ENCODE data around the gene WDR83.
"Not testable (repeated sequence)": the region's sequence is repeated elsewhere in the genome, so short reads cannot be mapped to it uniquely, and the experiment has no call there.

Gene WDR83

GRCh38 chr19:12687496-12688196 is 21.0 kb downstream of the WDR83 start, which contains the start of gene GNG14:
GNG14 (plus strand) TSS chr19:12687998; CDS start chr19:12688049, 51 bp downstream.
- DNase-seq (ENCODE audit: low spot score), result no peak

DNA sequence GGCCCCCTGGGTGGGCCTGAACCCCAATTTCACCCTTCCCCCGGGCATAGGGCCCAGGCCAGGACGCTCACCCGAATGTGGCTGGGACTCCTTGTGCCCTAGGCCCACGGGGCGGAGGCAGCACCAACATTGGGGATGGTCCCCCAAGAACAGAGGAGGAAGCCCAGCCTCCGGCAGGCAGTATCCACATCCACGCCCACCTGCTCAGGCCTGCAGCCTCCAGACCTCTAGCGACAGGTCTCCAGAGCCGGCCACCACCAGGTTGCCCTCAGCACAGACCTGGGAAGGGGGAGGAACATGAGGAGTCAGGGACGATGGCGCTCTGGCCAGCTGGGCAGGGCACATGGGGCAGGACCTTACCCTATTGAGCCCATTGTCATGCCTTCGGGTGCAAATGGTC is 22.4 kb downstream of the WDR83 start:
- DNase-seq (ENCODE audit: low spot score), result no peak

DNA sequence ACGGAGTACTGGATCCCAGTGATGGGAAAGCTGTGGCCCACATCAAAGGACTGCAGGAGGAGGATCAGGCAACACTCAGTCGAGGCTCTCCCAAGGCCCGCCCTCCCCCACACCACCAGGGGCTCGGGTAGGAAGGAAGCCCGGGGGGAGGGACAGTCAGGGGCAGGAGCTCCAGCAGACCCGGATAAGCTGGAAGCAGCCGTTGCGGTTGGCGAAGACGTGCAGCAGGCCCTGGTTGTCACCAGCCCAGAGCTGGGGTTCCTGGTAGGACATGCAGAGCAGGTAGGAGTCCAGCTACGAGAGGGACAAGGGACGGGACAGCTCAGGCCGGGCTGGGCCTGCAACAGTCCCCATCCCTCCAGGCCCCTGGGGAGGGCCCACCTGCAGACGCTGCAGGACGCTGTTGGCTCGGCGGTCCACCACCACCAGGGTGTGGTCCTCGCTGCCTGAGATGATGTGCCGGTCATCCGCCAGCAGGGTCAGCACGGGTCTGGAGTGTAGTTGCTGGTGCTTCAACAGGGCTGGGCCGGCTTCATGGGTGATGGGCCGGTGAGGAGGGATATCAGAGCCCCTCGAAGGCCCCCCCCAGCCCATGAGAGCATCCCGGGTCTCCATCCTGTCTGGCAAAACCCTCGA is 23.1 kb downstream of the WDR83 start:
- no peak for DNase-seq (ENCODE audit: low spot score)

- no peak for DNase-seq (ENCODE audit: low spot score)
Observed at GRCh38 chr19:12692960-12693359, 26.4 kb downstream of the WDR83 start.

DNA sequence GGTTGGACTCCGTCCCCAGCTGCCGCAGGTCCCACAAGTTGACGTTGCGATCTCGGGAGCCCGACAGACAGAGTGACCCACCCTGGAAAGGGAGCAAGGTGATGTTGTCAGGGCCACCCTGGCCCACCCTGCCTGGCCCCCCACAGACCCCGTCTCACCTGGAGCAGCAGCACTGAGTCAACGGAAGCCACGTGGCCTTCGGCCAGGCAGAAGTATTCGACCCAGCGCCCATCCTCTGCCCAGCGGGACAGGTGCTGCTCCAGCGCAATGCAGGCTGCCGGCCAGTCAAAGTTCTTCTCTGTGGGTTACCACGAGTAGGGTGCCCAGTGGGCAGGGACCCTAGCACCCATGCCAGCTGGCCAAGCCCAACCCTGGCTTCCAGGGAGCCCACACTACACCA is 28.0 kb downstream of the WDR83 start:
- DNase-seq (ENCODE audit: low spot score), result no peak

GRCh38 chr19:12695096-12695495 is 28.5 kb downstream of the WDR83 start:
- no peak for DNase-seq (ENCODE audit: low spot score)

DNA sequence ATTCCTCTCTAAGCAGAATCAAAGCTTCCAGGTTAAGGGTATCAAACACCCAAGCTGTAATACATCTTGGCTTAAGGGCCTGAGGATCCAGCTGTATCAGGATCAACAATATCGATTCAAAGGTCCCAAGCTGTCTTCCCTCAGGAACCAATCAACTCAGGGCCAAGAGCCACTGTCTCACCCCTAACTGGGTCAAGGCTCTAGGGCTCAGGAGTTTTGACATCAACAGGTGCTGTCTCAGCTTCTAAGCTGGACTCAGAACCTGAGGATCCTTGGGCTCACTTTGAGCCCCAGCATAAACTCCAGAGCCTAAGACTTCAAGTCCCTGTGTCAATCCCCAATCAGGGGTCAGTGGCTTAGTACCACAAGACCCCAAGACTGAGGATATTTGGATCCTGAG is 28.9 kb downstream of the WDR83 start:
- DNase-seq (ENCODE audit: low spot score), result no peak

DNA sequence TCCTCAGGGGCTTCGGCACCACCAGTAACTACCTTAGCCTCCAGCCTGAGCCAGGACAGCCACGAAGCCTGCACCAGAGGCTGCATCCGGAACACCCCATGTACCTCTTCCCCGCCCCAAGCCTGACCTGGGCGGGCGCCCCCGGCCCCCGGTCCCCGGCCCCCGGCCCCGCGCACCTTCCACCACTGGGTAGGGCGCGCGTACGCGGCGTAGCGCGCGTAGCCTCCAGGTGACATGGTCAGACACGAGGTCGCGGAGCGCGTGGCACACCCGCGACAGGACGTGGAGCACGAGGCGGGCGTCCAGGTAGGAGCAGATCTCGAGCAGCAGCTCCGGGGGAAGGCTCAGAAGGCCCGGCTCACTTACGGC is 29.4 kb downstream of the WDR83 start:
- DNase-seq (ENCODE audit: low spot score), result no peak

DNA sequence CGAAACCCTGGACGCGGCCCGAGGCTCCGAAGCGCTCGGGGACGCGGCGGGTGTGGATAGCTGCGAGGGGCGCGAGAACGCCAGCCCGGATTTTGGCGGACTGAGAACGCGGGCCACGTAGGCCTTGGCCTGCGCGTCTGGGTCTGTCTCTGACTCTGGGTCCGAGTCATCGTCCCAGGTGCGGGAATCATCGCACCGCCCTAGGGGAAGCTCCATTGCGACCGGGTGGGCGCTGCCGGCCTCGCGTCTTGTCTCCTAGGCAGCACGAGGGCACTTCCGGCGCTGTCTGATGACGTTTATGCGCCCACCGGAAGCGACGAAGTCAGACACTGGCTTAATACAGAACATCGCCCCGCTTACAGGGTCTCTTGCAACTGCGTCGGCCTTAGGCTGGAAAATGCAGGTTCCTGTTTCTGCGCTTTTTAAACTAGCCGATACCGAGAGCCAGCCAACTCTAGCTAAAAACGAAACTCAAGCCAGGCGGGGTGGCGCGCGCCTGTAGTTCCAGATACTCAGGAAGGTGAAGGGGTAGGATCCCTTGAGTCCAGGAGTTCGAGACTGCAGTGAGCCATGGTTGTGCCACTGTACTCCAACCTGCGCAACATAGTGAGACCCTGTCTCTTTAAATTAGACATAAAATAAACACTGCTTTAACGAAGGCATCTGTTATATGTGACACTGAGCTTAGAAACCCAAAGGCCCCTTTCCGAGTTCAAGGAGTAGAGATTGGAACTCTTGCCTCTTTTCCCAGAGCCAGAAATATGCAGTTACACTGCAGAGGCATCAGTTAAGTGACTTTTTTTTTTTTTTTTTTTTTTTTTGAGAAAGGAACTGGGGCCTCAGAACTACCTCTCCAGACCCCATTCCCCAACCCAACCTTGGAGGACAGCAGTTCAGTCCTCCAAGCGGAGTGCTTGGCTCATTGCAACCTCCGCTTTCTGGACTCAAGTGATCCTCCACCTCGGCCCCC is 30.0 kb downstream of the WDR83 start, which contains the start of gene FBXW9:
Gene FBXW9, minus strand, starts transcription at position 266 of the 970 bp plus-strand sequence. Its CDS starts 50 bp downstream, at position 216.
- DNase-seq (ENCODE audit: low spot score), result peak; percentile 93

GRCh38 chr19:12697425-12697824 is 30.8 kb downstream of the WDR83 start:
- not testable (repeated sequence) for DNase-seq (ENCODE audit: low spot score)

DNA sequence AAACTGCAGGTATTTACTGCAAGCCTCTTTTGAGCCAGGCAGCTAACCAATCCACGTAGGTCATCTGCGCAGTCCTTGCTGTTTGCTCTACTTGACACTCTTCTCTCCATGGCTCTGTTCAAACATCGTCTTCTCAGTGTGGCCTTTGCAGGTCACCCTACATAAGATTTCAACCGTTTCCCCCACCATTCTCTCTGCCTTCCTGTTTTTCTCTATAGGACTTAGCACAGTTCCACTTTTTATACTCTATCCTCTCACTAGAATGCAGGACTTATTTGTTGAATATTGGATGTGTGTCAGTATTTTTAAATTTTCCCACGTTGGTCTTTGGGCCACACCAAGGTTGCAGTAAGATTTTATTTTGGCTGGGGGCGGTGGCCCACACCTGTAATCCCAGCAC is 31.5 kb downstream of the WDR83 start:
- DNase-seq (ENCODE audit: low spot score), result no peak

DNA sequence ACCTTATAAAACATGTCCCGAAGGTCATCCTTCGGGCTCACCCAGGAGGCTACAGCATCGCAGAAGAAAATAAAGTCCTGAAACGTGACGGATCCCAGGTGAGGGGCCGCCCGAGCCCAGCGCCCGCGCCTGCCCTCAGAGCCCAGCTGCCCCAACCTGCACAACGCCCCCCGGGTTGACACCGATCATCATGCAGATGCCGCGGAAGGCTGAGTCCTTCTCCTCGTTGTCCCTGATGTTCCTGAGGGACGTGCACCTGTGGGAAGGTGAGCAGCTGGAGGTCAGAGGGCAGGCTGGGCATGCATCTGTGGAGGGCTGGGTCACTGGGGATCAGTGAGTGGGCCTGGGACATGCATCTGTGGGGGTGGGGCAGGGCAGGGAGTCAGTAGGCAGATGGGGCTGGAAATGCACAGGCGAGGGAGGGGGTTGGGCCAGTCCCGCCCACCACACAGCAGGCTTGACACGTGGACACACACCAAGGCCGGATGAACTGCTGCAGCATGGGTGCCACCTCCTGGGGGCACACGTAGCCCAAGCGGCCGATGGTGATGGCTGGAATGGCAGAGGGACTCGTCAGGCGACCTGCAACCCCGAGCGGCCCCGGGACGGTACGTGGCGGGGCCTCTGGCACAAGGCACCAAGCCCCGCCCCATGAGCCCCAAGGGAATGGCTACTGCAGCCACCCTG is 35.1 kb downstream of the WDR83 start:
- DNase-seq (ENCODE audit: low spot score), result no peak

- no peak for DNase-seq (ENCODE audit: low spot score)
Observed at GRCh38 chr19:12703046-12703445, 36.4 kb downstream of the WDR83 start.

GRCh38 chr19:12705169-12705568 is 38.6 kb downstream of the WDR83 start:
- no peak for DNase-seq (ENCODE audit: low spot score)

GRCh38 chr19:12705654-12706331 is 39.2 kb downstream of the WDR83 start:
- no peak for DNase-seq (ENCODE audit: low spot score)

GRCh38 chr19:12706332-12706718 is 39.7 kb downstream of the WDR83 start:
- no peak for DNase-seq (ENCODE audit: low spot score)

DNA sequence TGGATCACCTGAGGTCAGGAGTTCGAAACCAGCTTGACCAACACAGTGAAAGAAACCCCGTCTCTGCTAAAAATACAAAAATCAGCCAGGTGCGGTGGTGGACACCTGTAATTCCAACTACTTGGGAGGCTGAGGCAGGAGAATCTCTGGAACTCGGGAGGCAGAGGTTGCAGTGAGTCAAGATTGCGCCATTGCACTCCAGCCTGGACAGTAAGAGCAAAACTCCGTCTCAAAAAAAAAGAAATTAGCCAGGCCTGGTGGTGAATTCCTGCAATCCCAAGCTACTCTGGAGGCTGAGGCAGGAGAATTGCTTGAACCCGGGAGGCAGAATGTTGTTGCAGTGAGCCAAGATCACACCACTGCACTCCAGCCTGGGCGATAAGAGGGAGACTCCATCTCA is 42.0 kb downstream of the WDR83 start:
- no peak for DNase-seq (ENCODE audit: low spot score)

GRCh38 chr19:12711187-12711586 is 44.6 kb downstream of the WDR83 start:
- no peak for DNase-seq (ENCODE audit: low spot score)

DNA sequence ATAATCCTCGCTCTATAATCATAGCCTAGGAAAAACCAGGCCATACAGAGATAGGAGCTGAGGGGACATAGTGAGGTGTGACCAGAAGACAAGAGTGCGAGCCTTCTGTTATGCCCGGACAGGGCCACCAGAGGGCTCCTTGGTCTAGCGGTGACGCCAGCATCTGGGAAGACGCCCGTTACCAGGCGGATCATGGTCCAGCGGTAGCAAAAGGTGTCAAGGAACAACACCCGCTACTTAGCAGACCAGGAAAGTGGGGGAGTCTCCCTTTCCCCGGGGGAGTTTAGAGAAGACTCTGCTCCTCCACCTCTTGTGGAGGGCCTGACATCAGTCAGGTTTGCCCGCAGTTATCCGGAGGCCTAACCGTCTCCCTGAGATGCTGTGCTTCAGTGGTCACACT is 45.5 kb downstream of the WDR83 start:
- DNase-seq (ENCODE audit: low spot score), result not testable (repeated sequence)

DNA sequence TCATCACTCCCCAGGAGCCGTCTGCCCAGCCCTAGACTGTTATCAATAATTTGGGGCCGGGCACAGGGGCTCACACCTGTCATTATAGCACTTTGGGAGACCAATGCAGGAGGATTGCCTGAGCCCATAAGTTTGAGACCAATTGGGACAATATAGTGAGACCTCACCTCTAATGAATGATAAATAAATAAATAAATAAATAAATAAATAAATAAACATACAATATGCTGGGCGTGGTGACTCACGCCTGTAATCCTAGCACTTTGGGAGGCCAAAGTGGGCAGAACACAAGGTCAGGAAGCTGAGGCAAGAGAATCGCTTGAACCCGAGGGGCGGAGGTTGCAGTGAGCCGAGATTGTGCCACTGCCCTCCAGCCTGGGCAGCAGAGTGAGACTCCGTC is 46.7 kb downstream of the WDR83 start:
- not testable (repeated sequence) for DNase-seq (ENCODE audit: low spot score)

- DNase-seq (ENCODE audit: low spot score), result no peak
Observed at GRCh38 chr19:12715102-12715501, 48.5 kb downstream of the WDR83 start.

Measured in globus pallidus (tissue), 1 donor.